GM12873 (cell line): ENCODE data around the gene UBE3D.

Experiments
- TF ChIP-seq, protein P1 (sequence below): IDR thresholded peaks from 2 replicates; pipeline ENCODE4 v1.5.1; 2012; ENCODE audit warnings: low read depth, mild to moderate bottlenecking, moderate library complexity, low read length, control low read depth; ENCODE audit not compliant: insufficient read depth; ENCODE audit errors: missing control alignments

The UBE3D gene, protein sequence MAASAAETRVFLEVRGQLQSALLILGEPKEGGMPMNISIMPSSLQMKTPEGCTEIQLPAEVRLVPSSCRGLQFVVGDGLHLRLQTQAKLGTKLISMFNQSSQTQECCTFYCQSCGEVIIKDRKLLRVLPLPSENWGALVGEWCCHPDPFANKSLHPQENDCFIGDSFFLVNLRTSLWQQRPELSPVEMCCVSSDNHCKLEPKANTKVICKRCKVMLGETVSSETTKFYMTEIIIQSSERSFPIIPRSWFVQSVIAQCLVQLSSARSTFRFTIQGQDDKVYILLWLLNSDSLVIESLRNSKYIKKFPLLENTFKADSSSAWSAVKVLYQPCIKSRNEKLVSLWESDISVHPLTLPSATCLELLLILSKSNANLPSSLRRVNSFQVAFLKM

DNA sequence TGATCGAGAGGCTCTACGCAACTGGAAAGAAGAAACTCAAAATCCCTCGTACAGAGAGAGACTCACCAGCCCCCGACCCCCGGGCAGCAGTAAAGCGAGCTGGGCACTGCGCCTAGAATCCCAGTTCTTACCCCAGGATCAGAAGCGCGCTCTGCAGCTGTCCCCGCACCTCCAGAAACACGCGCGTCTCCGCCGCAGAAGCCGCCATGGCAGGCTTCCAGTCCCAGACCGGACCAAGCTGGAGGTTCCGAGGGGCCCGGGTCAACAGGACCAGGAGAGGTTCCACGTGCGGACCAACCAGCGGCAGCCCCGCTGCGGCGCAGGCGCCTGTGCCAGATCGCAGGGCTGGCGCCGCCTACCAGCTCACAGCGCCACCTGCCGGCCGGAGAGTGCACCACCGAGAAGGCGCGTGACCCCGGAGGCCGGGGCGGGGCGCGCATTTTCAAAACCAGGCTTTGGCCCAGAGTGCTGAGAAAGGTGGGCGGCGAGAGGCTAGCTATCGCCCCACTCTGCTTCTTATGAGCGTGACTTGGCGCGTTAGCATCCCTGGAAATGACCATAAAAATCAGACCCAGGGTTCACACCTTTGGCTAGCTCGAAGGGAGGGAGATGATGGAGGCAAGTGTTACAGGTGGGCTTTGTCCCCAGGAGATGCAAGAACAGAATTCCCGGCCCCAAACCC lies at the start of gene UBE3D:
UBE3D (minus strand) TSS at position 331 of the 682 bp plus-strand sequence; CDS start at position 208, 123 bp downstream.
- TF ChIP-seq, protein P1, sequence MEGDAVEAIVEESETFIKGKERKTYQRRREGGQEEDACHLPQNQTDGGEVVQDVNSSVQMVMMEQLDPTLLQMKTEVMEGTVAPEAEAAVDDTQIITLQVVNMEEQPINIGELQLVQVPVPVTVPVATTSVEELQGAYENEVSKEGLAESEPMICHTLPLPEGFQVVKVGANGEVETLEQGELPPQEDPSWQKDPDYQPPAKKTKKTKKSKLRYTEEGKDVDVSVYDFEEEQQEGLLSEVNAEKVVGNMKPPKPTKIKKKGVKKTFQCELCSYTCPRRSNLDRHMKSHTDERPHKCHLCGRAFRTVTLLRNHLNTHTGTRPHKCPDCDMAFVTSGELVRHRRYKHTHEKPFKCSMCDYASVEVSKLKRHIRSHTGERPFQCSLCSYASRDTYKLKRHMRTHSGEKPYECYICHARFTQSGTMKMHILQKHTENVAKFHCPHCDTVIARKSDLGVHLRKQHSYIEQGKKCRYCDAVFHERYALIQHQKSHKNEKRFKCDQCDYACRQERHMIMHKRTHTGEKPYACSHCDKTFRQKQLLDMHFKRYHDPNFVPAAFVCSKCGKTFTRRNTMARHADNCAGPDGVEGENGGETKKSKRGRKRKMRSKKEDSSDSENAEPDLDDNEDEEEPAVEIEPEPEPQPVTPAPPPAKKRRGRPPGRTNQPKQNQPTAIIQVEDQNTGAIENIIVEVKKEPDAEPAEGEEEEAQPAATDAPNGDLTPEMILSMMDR, result peak; percentile 86

DNA sequence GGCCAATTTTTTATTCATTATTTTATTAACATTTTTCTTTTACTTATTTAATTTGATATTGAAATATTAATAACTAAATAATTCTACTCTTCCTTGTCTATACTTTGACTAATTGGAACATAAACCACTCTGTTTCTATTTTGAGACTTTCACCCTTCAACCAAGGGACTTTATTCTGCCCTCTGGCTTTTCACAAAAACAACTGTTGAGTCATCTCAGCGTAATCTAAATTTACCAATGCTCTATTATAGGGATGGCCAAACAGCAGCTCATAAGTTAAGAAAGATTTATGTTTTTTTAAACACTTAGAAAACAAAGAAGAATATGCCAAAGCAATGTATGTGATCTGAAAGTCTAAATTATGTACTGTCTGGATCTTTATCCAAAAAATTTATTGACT lies 48.5 kb upstream of the UBE3D start:
- TF ChIP-seq, protein P1, result no peak

DNA sequence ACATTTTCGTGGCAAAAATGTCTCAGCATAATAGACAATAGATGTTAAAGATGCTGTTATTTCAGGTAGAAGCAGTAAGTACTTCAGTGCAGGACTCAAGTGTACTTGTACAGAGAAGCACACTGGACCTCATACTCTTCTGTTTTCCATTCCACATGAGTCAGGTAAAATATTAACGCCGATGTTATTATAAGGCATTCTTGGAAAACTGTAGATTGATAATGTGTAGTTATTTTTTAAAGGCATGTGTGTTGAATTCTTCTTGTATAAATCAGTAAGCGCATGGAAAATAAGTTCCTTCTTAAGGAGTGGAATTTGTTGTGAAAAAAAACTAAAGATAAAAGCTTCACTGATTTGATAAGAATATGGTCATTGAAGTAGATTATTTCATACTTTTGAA lies 47.6 kb upstream of the UBE3D start:
- TF ChIP-seq, protein P1, result no peak

DNA sequence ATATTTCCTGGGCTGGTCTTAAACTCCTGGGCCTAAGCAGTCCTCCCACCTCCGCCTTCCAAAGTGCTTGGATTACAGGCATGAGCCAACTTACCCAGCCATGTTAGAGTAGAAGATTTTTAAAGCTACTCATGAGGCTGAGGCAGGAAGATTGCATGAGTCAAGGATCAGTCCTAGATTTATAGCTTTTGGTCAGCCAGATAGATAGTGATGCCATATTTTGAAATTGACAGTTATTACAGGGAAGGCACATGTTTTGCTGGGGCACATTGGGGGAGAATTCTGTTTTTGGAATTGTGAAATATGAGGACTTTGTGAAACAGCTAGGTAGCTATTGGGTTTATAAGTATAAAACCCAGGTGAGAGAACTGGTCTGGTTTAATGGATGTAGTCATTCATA lies 42.7 kb upstream of the UBE3D start:
- TF ChIP-seq, protein P1, result no peak

DNA sequence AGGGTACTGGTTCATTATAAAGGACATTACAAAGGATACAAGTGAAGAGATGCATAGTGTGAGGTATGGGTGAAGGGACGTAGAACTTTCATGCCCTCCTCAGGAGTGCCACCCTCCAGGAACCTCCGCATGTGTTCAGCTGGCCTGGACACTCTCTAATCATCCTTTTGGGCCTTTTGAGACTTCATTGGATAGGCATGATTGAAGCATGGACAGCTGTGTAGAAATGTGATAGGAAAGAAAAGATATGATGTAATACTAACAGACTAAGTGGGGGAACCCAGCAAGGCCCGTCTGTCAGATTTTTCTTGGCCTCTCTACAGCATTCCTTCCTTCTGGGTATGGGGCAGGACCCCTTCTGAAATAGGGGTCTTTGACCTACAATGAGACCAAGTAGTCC lies 32.9 kb upstream of the UBE3D start:
- TF ChIP-seq, protein P1, result no peak

DNA sequence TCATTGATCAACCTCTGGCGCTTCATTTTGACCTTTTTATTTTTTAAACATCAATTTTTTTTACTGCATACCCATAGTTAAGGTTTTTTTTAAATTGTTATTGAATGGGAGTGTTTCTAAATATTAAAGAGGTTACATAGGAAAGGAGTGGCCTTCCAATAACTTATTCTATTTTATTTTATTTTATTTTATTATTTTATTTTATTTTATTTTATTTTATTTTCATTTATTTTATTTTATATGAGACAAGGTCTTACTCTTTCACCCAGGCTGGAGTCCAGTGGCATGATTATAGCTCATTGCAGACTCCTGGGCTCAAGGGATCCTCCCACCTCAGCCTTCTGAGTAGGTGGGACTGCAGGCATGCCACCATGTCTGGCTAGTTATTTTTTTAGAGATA lies 32.0 kb upstream of the UBE3D start:
- TF ChIP-seq, protein P1, result no peak

DNA sequence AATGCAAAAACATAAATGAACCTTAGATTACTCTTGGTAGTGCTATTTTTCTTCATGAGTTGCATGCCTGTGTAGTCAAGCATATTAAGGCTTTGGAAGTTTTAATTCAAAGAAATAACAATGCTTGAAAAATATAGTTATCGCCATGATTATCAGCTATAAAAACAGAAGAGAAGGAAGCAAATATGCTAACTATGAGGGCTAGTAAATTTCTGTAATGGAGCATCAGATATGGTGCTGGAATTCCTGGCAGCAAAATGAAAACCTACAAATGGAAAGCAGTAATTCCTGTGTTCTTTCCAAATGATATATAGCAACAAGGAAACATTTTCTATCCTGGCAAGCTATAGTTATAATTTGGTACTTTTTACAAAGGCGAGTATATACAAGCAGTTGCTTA lies 31.6 kb upstream of the UBE3D start:
- TF ChIP-seq, protein P1, result no peak
